ENCODE measurements around the gene HRCT1. TPM values are rescaled to one million over a fixed set of nuclear protein-coding genes. Genes with fewer than 3 reads are reported as not detected.

Gene HRCT1
- total and polyA plus RNA-seq, 2 of the 4 experiments (the other 2 are of a cell fraction): 1.1 to 3.9 TPM

GRCh38 chr9:35892051-35892450 lies 14.0 kb upstream of the HRCT1 start:
- H3K14ac ChIP-seq (replicated peaks; ENCODE audit: low read depth, low read length): no peak overlapping the region
- no peaks in the 10 kb centered on the region for H4K20me1 ChIP-seq (ENCODE audit: insufficient read depth, low read length)
- no peak overlapping the region for H3K27ac ChIP-seq (ENCODE audit: insufficient read depth, low read length)
- no peak overlapping the region for H2AFZ ChIP-seq (replicated peaks; ENCODE audit: low read length, poor library complexity)
- dilution Hi-C loops (cut with HindIII; ENCODE audit: low sequenced_read_pairs, unreplicated experiment): no loop called here
- no peak overlapping the region for H3K4me2 ChIP-seq (ENCODE audit: low read depth, low read length)
- no peak overlapping the region for H4K5ac ChIP-seq (ENCODE audit: low read depth, low read length)
- H3K56ac ChIP-seq (ENCODE audit: extremely low read depth, insufficient read depth, low read length): no peak overlapping the region
- H4K91ac ChIP-seq (ENCODE audit: insufficient read depth, low read depth, low read length): no peak overlapping the region
- in situ Hi-C loops (cut with MboI; ENCODE audit: low sequenced_read_pairs): no loop called here
- H3K9me1 ChIP-seq (ENCODE audit: insufficient read depth, low read length): no peaks in the 10 kb centered on the region
- no peak overlapping the region for H3K18ac ChIP-seq (ENCODE audit: low read depth, low read length)
- H3K4me3 ChIP-seq (ENCODE audit: insufficient read depth, low read depth, low read length): no peak overlapping the region
- H3K9ac ChIP-seq (ENCODE audit: low read depth, low read length): no peak overlapping the region
- no peak overlapping the region for H2BK120ac ChIP-seq (ENCODE audit: low read depth, low read length)
- TF ChIP-seq USF2 (IDR thresholded peaks at IDR 0.05; ENCODE audit: low read depth, low read length) (no peak), CTCF (conservative IDR thresholded peaks at IDR 0.05; ENCODE audit: low read depth, low read length) (no peak), BHLHE40 (IDR thresholded peaks at IDR 0.05; ENCODE audit: low read depth, low read length) (no peak), SMC3 (IDR thresholded peaks at IDR 0.05; ENCODE audit: low read depth, low read length) (no peak)
- H2AK5ac ChIP-seq (ENCODE audit: low read depth, low read length): no peak overlapping the region
- H3K23ac ChIP-seq (ENCODE audit: low read depth, low read length): no peak overlapping the region
- H4K8ac ChIP-seq (ENCODE audit: low read depth in 2 of 2, low read length in 2 of 2): no peak overlapping the region
- ChIA-PET POLR2A (ENCODE audit: unreplicated experiment) (no interaction called here), CTCF (interaction anchor here (1.1 to 1.2 kb wide), 2 partner anchors 10 to 66 kb away, joined by 3 read pairs; no protein-coding TSS in a partner anchor)
- no peak overlapping the region for H3K4ac ChIP-seq (ENCODE audit: low read depth, low read length)
- no peak overlapping the region for H2BK5ac ChIP-seq (ENCODE audit: low read depth, low read length, poor library complexity, severe bottlenecking)
- no peaks in the 10 kb centered on the region for H3K9me3 ChIP-seq (ENCODE audit: control insufficient read depth, insufficient read depth, low read length)
- H3K27me3 ChIP-seq (ENCODE audit: control insufficient read depth, insufficient read depth, low read length): peaks cover 34% of the 10 kb centered on the region
- H2BK20ac ChIP-seq (ENCODE audit: low read depth, low read length): no peak overlapping the region
- no CpG with 5 or more reads among the region's 1 CpG for whole genome bisulfite sequencing, 2 experiments (ENCODE audit: extremely low coverage in 2 of 2, insufficient read length in 1 of 2)
- no peak overlapping the region for H2AK9ac ChIP-seq (replicated peaks; ENCODE audit: low read depth, low read length, poor library complexity)
- no peak overlapping the region for H2BK15ac ChIP-seq (ENCODE audit: low read depth, low read length)
- ATAC-seq (ENCODE audit: low read depth) (no peak), DNase-seq (no peak)
- no TSS peak for BruUV-seq (replicated peaks)
- H3K79me1 ChIP-seq (ENCODE audit: low read depth in 1 of 2, low read length in 2 of 2): no peaks in the 10 kb centered on the region
- no peaks in the 10 kb centered on the region for H3K4me1 ChIP-seq (ENCODE audit: control insufficient read depth, insufficient read depth, low read length)
- no peaks in the 10 kb centered on the region for H3K36me3 ChIP-seq (ENCODE audit: control insufficient read depth, insufficient read depth, low read length)
- intact Hi-C loops (cut with micrococcal nuclease): no loop called here

Measured in IMR-90 (cell line).